GM21360 (cell line): Measurements from ENCODE around the gene RHEB.

Experiments used
- ATAC-seq: cut with Tn5 transposase; IDR thresholded peaks from one replicate; pipeline ENCODE4 v1.9.1; 2021; ENCODE audit warnings: mild to moderate bottlenecking, moderate library complexity; ENCODE audit not compliant: unreplicated experiment

RHEB gene

GRCh38 chr7:151423226-151423625 is 96.5 kb downstream of the RHEB start:
- ATAC-seq = no peak

- ATAC-seq = no peak
These were observed 97.5 kb downstream of the RHEB start for GRCh38 chr7:151422212-151422611.

DNA sequence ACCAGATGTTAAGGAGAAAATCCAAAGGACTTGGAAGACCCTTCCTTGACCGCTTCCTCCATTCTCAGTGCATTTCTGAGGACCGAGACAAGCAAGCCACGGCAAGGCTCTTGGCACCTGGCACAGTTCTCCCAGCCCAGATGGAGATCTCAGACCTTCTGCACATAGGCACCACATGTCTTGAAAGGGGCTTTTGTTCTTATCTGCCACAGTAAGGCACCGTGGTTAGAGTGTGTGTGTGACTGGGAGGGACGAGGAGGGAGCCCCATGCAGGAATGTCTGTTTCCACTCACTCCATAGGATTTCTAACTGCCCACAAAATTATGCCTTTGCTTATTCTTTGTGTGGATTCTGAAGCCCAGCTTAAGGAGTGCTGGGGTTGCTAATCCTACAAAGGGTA is 99.6 kb downstream of the RHEB start:
- ATAC-seq = no peak

- no peak for ATAC-seq
These were observed 102.8 kb downstream of the RHEB start for GRCh38 chr7:151416941-151417315.

GRCh38 chr7:151416112-151416940 is 103.4 kb downstream of the RHEB start:
- ATAC-seq = no peak
